ENCODE results near the gene ISG20.

The ISG20 gene

GRCh38 chr15:88605189-88606069, 33.4 kb upstream of the ISG20 start:
- Histone ChIP-seq H3K9me3 (no peaks in the 10 kb centered on the region), H3K27me3 (peaks cover 99% of the 10 kb centered on the region), H3K27ac (no peak overlapping the region), H3K36me3 (no peaks in the 10 kb centered on the region), H3K4me1 (ENCODE audit: control insufficient read depth in 1 of 2, insufficient read depth in 1 of 2, low read depth in 1 of 2, low read length in 1 of 2) (no peaks in the 10 kb centered on the region), H3K4me3 (ENCODE audit: low read depth in 1 of 2, low read length in 1 of 2) (no peak overlapping the region)
- TF ChIP-seq CTCF (IDR thresholded peaks at IDR 0.05) = no peak

- no peaks in the 10 kb centered on the region for H3K9me3 ChIP-seq
- no peak for TF ChIP-seq CTCF (IDR thresholded peaks at IDR 0.05)
- no peak overlapping the region for H3K27ac ChIP-seq
- H3K4me1 ChIP-seq (ENCODE audit: control insufficient read depth in 1 of 2, insufficient read depth in 1 of 2, low read depth in 1 of 2, low read length in 1 of 2) = no peaks in the 10 kb centered on the region
- no peak overlapping the region for H3K4me3 ChIP-seq (ENCODE audit: low read depth in 1 of 2, low read length in 1 of 2)
- H3K36me3 ChIP-seq = no peaks in the 10 kb centered on the region
- peaks cover 99% of the 10 kb centered on the region for H3K27me3 ChIP-seq
Measured at GRCh38 chr15:88606070-88606794, 32.6 kb upstream of the ISG20 start.

DNA sequence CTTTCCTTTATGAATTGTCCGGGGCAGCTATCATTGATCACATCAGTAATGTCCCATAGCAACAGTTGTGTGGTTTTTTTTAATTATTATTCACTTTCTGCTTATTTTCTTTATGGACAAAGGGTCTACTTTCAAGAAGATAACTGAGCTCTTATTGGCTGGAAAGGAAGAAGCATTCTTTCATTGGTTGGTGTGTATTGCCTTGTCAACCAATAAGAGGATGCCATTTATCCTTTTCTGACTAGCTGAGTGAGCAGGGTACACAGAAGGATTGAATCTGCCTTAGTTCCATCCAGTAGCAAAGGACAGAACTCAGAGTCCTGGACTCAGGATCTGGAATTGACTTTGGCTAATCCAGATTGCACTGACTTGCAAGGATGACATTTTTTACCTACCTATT, 30.9 kb upstream of the ISG20 start:
- H3K9me3 ChIP-seq = no peaks in the 10 kb centered on the region
- no peaks in the 10 kb centered on the region for H3K4me1 ChIP-seq (ENCODE audit: control insufficient read depth in 1 of 2, insufficient read depth in 1 of 2, low read depth in 1 of 2, low read length in 1 of 2)
- H3K27ac ChIP-seq = no peak overlapping the region
- peaks cover 92% of the 10 kb centered on the region for H3K27me3 ChIP-seq
- H3K36me3 ChIP-seq = no peaks in the 10 kb centered on the region
- H3K4me3 ChIP-seq (ENCODE audit: low read depth in 1 of 2, low read length in 1 of 2) = no peak overlapping the region
- no peak for TF ChIP-seq CTCF (IDR thresholded peaks at IDR 0.05)

DNA sequence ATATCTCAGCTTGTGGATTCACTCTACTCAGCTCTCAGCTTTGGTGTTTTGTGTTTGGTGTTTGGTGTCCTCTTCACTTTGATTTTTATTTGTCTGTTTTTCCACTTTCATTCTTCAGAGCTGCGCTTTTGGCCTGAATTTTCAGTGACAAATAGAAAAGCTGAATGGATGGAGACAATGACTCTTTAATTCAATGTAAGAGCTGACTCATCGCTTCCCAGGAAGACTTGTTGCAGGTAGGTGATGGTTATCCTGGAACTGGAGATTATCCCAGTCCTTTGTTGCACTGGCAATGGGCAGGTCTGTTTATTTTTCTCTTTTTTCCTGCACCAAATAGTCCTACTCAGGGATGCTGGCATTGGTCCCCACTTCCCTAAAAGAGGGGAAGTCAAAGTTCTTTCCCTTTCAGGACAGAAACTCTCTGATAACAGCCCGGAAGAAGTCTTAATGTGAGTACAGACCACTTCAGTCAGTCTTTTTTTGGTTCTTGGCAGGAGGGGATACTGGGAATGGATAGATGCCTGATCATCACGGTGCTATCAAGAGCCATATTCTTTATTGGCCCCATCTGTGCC, 30.1 kb upstream of the ISG20 start:
- Histone ChIP-seq H3K4me3 (ENCODE audit: low read depth in 1 of 2, low read length in 1 of 2) (no peak overlapping the region), H3K27me3 (peaks cover 92% of the 10 kb centered on the region)

More for the DNA sequence above, 30.1 kb upstream of the ISG20 start:
- H3K9me3 ChIP-seq = no peaks in the 10 kb centered on the region
- no peak overlapping the region for H3K27ac ChIP-seq
- H3K4me1 ChIP-seq (ENCODE audit: control insufficient read depth in 1 of 2, insufficient read depth in 1 of 2, low read depth in 1 of 2, low read length in 1 of 2) = no peaks in the 10 kb centered on the region
- no peak for TF ChIP-seq CTCF (IDR thresholded peaks at IDR 0.05)
- H3K36me3 ChIP-seq = no peaks in the 10 kb centered on the region
